ENCODE measurements around the gene AGXT2. TPM values are rescaled to one million over a fixed set of nuclear protein-coding genes. Genes with fewer than 3 reads are reported as not detected.
"Not testable (repeated sequence)": the region's sequence is repeated elsewhere in the genome, so short reads cannot be mapped to it uniquely, and the experiment has no call there.

Gene AGXT2
- total RNA-seq, 2 donors from 2014 or later: not detected

DNA sequence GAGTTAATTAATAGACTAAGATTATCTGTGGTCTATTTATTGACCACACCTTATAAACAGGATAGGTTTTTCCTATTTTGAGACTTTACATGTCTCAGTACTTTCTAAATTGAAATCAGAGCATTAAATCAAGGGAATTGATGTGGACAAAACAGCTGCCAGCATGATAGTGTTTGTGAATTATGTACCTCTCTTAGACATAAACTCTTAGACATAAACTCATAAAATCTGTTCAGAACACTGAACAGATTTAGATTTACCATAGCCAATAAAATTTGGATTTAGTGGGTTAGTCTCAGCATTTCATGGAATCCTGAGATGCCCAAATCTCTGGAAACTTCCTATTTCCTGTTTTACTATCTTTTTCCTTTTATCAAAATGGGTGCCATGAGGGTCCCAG is 11.5 kb upstream of the AGXT2 start:
- no peak for DNase-seq (ENCODE audit: low spot score)
- intact Hi-C loops (cut with DNase I): no loop called here

DNA sequence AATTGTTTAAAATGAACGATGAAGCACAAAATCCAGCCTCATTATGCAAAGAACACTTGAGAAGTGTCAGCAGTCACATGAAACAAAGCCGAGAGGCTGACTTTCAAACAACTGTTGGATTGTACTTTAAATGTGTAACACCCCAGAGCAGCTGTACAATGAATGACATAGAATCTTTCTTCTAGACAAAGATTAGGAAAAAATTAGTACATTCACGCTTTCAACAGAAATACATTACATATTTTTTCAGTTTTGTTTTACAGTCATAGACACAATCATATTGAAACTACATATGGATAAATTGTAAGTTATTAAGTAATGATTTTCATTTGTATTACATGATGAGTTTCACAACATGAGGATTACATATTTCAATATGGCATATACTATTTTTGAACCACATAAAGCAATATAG is 10.6 kb upstream of the AGXT2 start:
- intact Hi-C loops (cut with DNase I): no loop called here
- DNase-seq (ENCODE audit: low spot score): no peak

DNA sequence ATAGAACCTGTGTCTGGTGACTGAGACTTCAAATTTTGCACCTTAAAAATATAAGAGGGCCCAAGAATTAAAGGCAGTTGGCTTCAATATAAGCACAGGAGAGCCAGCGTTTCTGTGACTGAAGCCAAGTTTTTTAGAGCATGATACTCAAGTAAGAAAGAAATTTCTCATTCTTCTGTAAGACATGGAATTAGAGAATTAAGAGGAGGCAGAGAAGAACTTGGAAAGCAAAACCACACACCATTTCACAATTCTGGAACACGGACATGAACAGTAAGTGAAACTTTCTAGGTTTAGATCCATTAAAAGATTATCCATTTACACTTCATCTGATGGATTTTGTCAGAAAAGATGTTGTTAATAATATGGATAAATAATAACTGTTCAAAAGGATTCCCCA is 8.9 kb upstream of the AGXT2 start:
- DNase-seq (ENCODE audit: low spot score): no peak
- intact Hi-C loops (cut with DNase I): no loop called here

- DNase-seq (ENCODE audit: low spot score): no peak
- intact Hi-C loops (cut with DNase I): no loop called here
These were observed 5.1 kb upstream of the AGXT2 start for GRCh38 chr5:35052838-35053237.

DNA sequence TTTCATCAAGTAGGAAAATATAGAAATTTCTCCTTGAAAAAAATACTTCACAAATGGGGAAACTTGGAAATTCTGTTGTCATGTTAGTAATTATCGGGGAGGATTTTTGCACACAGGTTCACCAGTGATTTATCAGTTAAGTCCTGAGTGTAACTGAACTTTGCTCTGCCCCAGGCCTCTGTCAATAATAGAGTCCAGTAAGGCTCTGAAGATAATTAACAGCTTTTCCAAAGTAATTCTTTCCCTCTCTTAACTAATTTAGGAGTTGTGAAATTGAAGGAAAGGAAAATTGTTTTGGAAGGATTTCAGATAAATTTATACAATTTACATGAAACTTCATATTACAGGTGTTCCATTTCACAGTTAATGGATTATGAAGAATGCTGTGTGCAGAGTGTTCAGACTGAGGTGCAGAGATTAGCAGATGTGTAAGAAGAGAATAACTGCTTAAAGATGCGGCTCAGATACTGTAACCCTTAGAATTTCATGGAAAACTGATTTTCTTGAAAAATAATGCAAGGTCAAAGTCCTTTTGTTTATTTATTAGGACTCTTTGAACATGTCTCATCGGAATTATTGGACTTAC is 2.9 kb upstream of the AGXT2 start:
- no peak for DNase-seq (ENCODE audit: low spot score)
- intact Hi-C loops (cut with DNase I): no loop called here

- intact Hi-C loops (cut with DNase I): no loop called here
- no peak for DNase-seq (ENCODE audit: low spot score)
These were observed 1.2 kb upstream of the AGXT2 start for GRCh38 chr5:35048910-35049309.

DNA sequence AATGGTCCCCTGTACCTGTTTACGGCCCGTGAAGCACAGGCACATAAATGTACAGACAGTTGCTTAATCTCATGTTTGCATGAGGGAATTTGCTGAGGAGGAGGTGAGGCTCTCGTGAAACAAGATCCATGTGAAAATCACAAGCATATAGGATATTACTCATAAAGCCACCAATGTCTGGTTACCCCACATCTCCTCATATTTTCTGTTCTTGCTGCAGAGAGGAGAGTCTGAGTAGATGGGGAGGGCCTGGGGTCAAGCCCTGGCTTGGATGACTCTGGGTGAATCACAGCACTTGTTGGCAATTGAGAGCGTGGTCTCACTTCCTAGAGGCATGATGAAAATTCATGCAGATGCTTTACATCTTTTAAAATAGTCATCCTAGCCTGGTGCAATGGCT is 975 bp downstream of the AGXT2 start:
- intact Hi-C loops (cut with DNase I): no loop called here
- no peak for DNase-seq (ENCODE audit: low spot score)

GRCh38 chr5:35045280-35045679 is 2.5 kb downstream of the AGXT2 start:
- intact Hi-C loops (cut with DNase I): no loop called here
- DNase-seq (ENCODE audit: low spot score): no peak

- no peak for DNase-seq (ENCODE audit: low spot score)
- intact Hi-C loops (cut with DNase I): no loop called here
These were observed 3.1 kb downstream of the AGXT2 start for GRCh38 chr5:35044649-35045048.

GRCh38 chr5:35042781-35043180 is 5.0 kb downstream of the AGXT2 start:
- no peak for DNase-seq (ENCODE audit: low spot score)
- intact Hi-C loops (cut with DNase I): no loop called here

- no peak for DNase-seq (ENCODE audit: low spot score)
- intact Hi-C loops (cut with DNase I): no loop called here
These were observed 6.5 kb downstream of the AGXT2 start for GRCh38 chr5:35041261-35041660.

DNA sequence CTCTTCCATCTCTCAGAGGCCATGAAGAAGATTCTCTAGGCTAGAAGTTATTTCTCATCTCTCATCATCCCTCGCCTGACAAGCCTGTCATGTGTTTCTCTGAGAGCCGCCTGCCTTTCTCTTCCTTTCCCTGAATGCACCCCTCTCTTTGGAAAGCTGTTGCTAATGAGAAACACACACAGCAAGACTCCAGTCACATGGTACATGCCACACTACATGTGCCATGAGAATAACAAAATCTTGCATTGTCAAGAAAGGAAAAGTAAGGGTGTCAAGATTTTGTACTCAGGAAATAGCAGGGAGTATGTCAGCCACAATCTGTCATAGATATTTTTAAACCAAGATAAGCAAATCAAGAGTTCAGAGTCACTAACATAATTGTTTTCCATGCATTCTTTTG is 8.9 kb downstream of the AGXT2 start:
- intact Hi-C loops (cut with DNase I): no loop called here
- DNase-seq (ENCODE audit: low spot score): no peak

- no peak for DNase-seq (ENCODE audit: low spot score)
- intact Hi-C loops (cut with DNase I): no loop called here
These were observed 11.2 kb downstream of the AGXT2 start for GRCh38 chr5:35036536-35036935.

- DNase-seq (ENCODE audit: low spot score); intact Hi-C loops (cut with DNase I): not testable (repeated sequence)
These were observed 11.8 kb downstream of the AGXT2 start for GRCh38 chr5:35035929-35036328.

DNA sequence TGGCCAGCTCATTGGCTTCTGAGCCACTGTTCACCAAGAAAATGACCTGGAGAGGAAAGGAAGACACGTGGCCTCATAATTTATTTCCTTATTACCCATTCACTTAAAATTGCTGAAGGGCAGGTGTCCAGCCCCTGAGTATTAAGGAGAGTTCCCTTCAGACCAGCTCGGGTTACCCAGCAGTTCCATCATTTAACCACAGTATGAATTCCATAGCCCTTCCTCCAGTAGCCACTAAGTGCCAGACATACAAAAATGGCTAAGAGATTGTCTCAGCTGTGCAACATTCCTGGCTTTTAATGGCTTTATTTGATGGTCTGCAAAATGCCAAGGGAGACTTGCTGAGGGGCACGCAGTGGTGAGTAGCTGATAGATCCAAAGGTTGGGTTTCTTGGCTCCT is 12.5 kb downstream of the AGXT2 start:
- intact Hi-C loops (cut with DNase I): no loop called here
- DNase-seq (ENCODE audit: low spot score): no peak

GRCh38 chr5:35032356-35032755 is 15.4 kb downstream of the AGXT2 start:
- intact Hi-C loops (cut with DNase I): no loop called here
- DNase-seq (ENCODE audit: low spot score): no peak

- intact Hi-C loops (cut with DNase I): no loop called here
- DNase-seq (ENCODE audit: low spot score): no peak
These were observed 16.5 kb downstream of the AGXT2 start for GRCh38 chr5:35031276-35031675.

DNA sequence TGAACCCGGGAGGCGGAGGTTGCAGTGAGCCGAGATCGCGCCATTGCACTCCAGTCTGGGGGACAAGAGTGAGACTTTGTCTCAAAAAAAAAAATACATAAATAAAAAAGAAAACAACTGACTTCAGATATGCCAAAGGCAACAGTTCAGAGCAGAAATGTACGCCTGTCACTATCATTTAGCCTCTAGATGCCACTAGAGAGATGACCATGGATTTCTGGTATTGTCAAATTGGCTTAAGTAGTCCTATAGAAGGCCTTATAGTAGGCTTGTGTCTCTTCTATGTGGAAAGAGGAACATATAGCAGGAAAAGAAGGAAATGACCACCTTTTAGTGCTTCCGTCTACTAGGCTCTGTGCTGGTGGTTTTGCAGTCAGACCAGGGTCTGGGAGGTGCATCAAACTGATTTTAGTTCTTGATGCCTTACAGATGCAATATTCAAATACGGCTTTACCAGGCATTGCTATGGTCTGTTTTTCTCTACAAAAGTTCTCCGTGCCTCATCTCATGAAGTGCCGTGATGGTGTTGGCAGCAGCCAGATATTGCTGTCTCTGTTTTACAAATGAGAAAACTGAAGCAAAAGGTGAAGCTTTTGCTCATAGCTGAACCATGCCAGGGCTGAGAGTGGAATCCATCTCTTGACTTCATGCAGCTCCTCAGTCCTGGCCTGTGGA is 17.2 kb downstream of the AGXT2 start:
- intact Hi-C loops (cut with DNase I): no loop called here
- DNase-seq (ENCODE audit: low spot score): no peak

DNA sequence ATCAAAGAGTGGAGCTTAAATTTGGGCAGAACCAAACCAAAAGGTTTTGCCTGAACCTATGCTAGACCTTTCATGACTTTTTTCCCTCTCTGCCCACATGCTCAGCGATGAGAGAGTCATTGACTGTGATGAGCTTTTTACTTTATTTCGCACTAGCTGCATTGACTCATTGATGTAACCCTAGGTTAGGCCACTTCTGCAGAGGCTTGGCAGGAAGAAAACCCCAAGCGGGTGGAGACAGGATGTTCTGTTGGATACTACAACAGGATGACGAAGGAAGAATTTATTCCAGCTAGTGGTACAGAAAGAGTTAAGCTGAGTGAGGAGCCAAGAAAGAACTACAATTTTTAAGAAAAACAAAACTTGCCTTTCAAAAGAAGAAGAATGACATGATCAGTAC is 18.4 kb downstream of the AGXT2 start:
- intact Hi-C loops (cut with DNase I): no loop called here
- DNase-seq (ENCODE audit: low spot score): no peak

DNA sequence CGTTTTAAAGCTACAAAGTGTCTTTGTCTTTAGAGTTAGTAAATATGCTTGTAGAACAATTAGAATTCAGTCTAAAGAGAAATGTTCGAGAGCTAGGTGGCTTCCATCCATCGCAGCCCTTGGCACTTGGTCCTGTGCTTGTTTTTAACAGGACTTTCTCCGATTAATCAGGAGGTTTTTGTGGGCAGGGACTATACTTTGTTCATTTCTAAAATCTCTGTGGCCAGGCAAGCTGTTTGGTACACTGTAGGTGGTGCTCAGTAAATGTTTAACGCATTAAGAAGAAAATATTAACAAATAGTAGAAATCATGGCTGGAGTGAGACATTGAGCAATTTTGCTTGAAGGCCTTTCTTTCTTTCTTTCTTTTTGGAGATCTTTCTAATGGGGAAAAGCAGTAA is 20.8 kb downstream of the AGXT2 start:
- intact Hi-C loops (cut with DNase I): no loop called here
- DNase-seq (ENCODE audit: low spot score): no peak

- no peak for DNase-seq (ENCODE audit: low spot score)
- intact Hi-C loops (cut with DNase I): no loop called here
These were observed 21.4 kb downstream of the AGXT2 start for GRCh38 chr5:35026280-35026840.

Data from posterior vena cava (tissue), 2 donors.